ENCODE data around the gene FILIP1. TPM values are rescaled to one million over a fixed set of nuclear protein-coding genes. Genes with fewer than 3 reads are reported as not detected.

Gene FILIP1
- total RNA-seq, 2 experiments from 2014 or later: not detected

DNA sequence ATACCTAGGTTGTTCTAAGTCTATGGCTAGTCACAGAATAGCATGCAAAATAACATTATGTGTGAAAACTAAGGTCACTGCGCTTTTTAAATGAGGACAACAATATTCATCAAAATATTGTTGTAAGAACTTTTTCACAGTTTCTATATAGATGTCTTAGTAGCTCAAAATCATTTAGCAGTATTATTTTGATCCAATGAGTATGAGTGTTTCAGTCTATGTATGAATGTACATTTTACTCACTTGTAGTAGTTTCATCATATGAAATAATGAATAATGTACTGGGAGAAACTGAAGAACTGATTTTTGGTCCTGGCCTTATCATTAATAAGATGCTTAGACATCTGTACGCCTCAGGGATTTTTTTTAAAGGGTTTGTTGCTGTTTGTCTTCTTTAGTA is 192.5 kb downstream of the FILIP1 start:
- Histone ChIP-seq H3K4me3 (ENCODE audit: low read depth, low read length, poor library complexity, severe bottlenecking) (no peak overlapping the region), H3K27ac (ENCODE audit: low read depth, low read length, poor library complexity, severe bottlenecking) (no peak overlapping the region), H2AFZ (ENCODE audit: low read length) (no peak overlapping the region), H3K9me2 (ENCODE audit: insufficient read depth, low read length) (no peaks in the 10 kb centered on the region), H3K79me2 (ENCODE audit: insufficient read depth, low read depth, low read length) (no peaks in the 10 kb centered on the region), H4K20me1 (ENCODE audit: insufficient read depth, low read length) (no peaks in the 10 kb centered on the region), H3K4me1 (ENCODE audit: insufficient read depth, low read length, poor library complexity, severe bottlenecking) (no peaks in the 10 kb centered on the region), H3K4me2 (ENCODE audit: low read length) (no peak overlapping the region), H3K36me3 (ENCODE audit: insufficient read depth, low read length) (no peaks in the 10 kb centered on the region), H3K9me3 (ENCODE audit: low read length) (no peaks in the 10 kb centered on the region)
- intact Hi-C loops (cut with micrococcal nuclease; ENCODE audit: unreplicated experiment): no loop called here
- CTCF ChIA-PET (ENCODE audit: unreplicated experiment): no interaction called here
- DNase-seq (ENCODE audit: low spot score): no peak
- no TSS peak for BruUV-seq (replicated peaks)
- POLR2A ChIA-PET: interaction anchor here (2.6 kb wide), 1 partner anchor 10 kb away, joined by 8 read pairs; no protein-coding TSS in a partner anchor
- TF ChIP-seq CTCF (conservative IDR thresholded peaks at IDR 0.05; ENCODE audit: low read length) (no peak), EZH2phosphoT487 (IDR thresholded peaks at IDR 0.05; ENCODE audit: borderline replicate concordance, low read depth, low read length) (no peak)

GRCh38 chr6:75300531-75300855 is 193.1 kb downstream of the FILIP1 start:
- H3K9me2 ChIP-seq (ENCODE audit: insufficient read depth, low read length): no peaks in the 10 kb centered on the region
- no peaks in the 10 kb centered on the region for H3K4me1 ChIP-seq (ENCODE audit: insufficient read depth, low read length, poor library complexity, severe bottlenecking)
- ChIA-PET POLR2A (interaction anchor here (0.5 to 2.6 kb wide), 3 partner anchors 11 to 25 kb away, joined by 3 to 8 read pairs (median 3); no protein-coding TSS in a partner anchor), CTCF (ENCODE audit: unreplicated experiment) (no interaction called here)
- intact Hi-C loops (cut with micrococcal nuclease; ENCODE audit: unreplicated experiment): no loop called here
- H2AFZ ChIP-seq (ENCODE audit: low read length): no peak overlapping the region
- H3K4me3 ChIP-seq (ENCODE audit: low read depth, low read length, poor library complexity, severe bottlenecking): no peak overlapping the region
- H3K36me3 ChIP-seq (ENCODE audit: insufficient read depth, low read length): no peaks in the 10 kb centered on the region
- TF ChIP-seq CTCF (conservative IDR thresholded peaks at IDR 0.05; ENCODE audit: low read length) (no peak), EZH2phosphoT487 (IDR thresholded peaks at IDR 0.05; ENCODE audit: borderline replicate concordance, low read depth, low read length) (no peak)
- H3K79me2 ChIP-seq (ENCODE audit: insufficient read depth, low read depth, low read length): no peaks in the 10 kb centered on the region
- BruUV-seq (replicated peaks): no TSS peak
- H3K9me3 ChIP-seq (ENCODE audit: low read length): no peaks in the 10 kb centered on the region
- DNase-seq (ENCODE audit: low spot score): no peak
- no peaks in the 10 kb centered on the region for H4K20me1 ChIP-seq (ENCODE audit: insufficient read depth, low read length)
- H3K4me2 ChIP-seq (ENCODE audit: low read length): no peak overlapping the region
- H3K27ac ChIP-seq (ENCODE audit: low read depth, low read length, poor library complexity, severe bottlenecking): no peak overlapping the region

DNA sequence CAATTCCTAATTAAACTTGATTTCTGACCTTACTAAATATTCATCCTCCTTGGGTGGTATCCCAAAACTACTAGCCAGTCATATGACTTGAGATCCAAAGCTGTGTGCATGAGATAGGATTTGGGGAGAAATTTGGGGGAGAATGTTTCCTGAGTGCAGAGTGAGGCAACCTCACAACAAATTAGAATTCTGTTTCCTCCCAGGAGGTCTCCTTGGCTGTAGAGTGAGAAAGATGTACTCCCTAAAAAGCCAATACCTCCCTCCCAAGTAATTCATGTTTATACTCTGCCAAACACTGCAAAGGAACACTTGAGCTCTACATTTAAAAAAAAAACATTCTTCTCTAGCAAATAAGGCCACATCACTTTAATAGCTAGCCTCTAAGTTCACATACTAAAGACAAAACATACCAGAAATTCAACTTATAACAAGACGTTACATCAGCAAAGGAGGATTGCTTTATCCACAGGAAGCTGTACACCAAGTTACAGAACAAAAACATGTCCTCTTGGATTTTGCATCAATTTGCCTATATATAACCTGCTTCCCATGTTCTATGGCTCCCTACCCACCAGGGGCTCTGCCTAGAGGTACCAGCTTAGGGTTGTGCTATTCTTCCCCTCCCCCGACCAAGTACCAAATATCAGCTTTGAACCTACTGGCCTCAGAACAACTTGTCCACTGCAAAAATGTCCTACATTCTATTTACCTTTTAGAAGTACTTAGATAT is 193.6 kb downstream of the FILIP1 start:
- H3K9me3 ChIP-seq (ENCODE audit: low read length): no peaks in the 10 kb centered on the region
- POLR2A ChIA-PET: interaction anchor here (0.5 to 2.6 kb wide), 4 partner anchors 11 to 724 kb away, joined by 3 to 8 read pairs (median 3); no protein-coding TSS in a partner anchor
- no peak overlapping the region for H2AFZ ChIP-seq (ENCODE audit: low read length)
- no peaks in the 10 kb centered on the region for H3K9me2 ChIP-seq (ENCODE audit: insufficient read depth, low read length)
- CTCF ChIA-PET (ENCODE audit: unreplicated experiment): no interaction called here
- H3K4me2 ChIP-seq (ENCODE audit: low read length): no peak overlapping the region
- H4K20me1 ChIP-seq (ENCODE audit: insufficient read depth, low read length): no peaks in the 10 kb centered on the region
- TF ChIP-seq EZH2phosphoT487 (IDR thresholded peaks at IDR 0.05; ENCODE audit: borderline replicate concordance, low read depth, low read length): no peak
- BruUV-seq (replicated peaks): no TSS peak
- intact Hi-C loops (cut with micrococcal nuclease; ENCODE audit: unreplicated experiment): loop anchor here (5.0 kb wide), 1 partner anchor 227 kb away; no protein-coding TSS in a partner anchor
- no peaks in the 10 kb centered on the region for H3K4me1 ChIP-seq (ENCODE audit: insufficient read depth, low read length, poor library complexity, severe bottlenecking)
- H3K79me2 ChIP-seq (ENCODE audit: insufficient read depth, low read depth, low read length): no peaks in the 10 kb centered on the region
- H3K36me3 ChIP-seq (ENCODE audit: insufficient read depth, low read length): no peaks in the 10 kb centered on the region
- DNase-seq (ENCODE audit: low spot score): no peak
- no peak overlapping the region for H3K4me3 ChIP-seq (ENCODE audit: low read depth, low read length, poor library complexity, severe bottlenecking)
- no peak overlapping the region for H3K27ac ChIP-seq (ENCODE audit: low read depth, low read length, poor library complexity, severe bottlenecking)

All from OCI-LY7 (cell line).